Natural killer cell (primary cell): Measurements from ENCODE around the gene LSM3. TPM values are rescaled to one million over a fixed set of nuclear protein-coding genes. Genes with fewer than 3 reads are reported as not detected.

Source experiments
- ATAC-seq, 3 donors: fragments of 150-1000 bp in 2 of 3; fragments of 200-7000 bp in 1 of 3; cut with Tn5 transposase; 1 replicate in 1 of 3; 2 replicates in 2 of 3; pipeline ENCODE4 v1.10.0; 2021; ENCODE audit warnings: mild to moderate bottlenecking in 2 of 3, moderate library complexity in 2 of 3
- DNase-seq, 2 donors: peaks; one replicate each; pipeline versions ENCODE4 v3.0.0 to v3.0.0-alpha.2; 2013 to 2021; ENCODE audit warnings: mixed read lengths in 1 of 2
- H3K27ac ChIP-seq: one replicate; pipeline ENCODE4 v1.5.1; 2013; ENCODE audit warnings: mild to moderate bottlenecking, low read length
- H3K27me3 ChIP-seq: one replicate; pipeline ENCODE4 v1.6.1; 2013; ENCODE audit warnings: low read length; ENCODE audit not compliant: control insufficient read depth, insufficient read depth
- H3K36me3 ChIP-seq: one replicate; pipeline ENCODE4 v1.6.1; 2013; ENCODE audit warnings: low read length; ENCODE audit not compliant: control insufficient read depth, insufficient read depth
- H3K4me1 ChIP-seq: one replicate; pipeline ENCODE4 v1.6.1; 2013; ENCODE audit warnings: low read length; ENCODE audit not compliant: control insufficient read depth, insufficient read depth
- H3K4me3 ChIP-seq: one replicate; pipeline ENCODE4 v1.5.1; 2013; ENCODE audit warnings: low read length
- H3K9me3 ChIP-seq: one replicate; pipeline ENCODE4 v1.6.1; 2013; ENCODE audit warnings: low read length; ENCODE audit not compliant: control insufficient read depth, insufficient read depth
- H3K27ac Mint-ChIP-seq, 2 donors: one replicate each; pipeline ENCODE4 v1.8.0; 2022; ENCODE audit warnings: mild to moderate bottlenecking in 2 of 2, mixed read lengths in 2 of 2, moderate library complexity in 1 of 2
- H3K27me3 Mint-ChIP-seq, 2 donors: one replicate each; pipeline ENCODE4 v1.8.0; 2022; ENCODE audit warnings: low read depth in 2 of 2, mixed read lengths in 2 of 2
- H3K36me3 Mint-ChIP-seq: one replicate; pipeline ENCODE4 v1.8.0; 2022; ENCODE audit warnings: mixed read lengths
- H3K4me1 Mint-ChIP-seq, 2 donors: one replicate each; pipeline ENCODE4 v1.8.0; 2022; ENCODE audit warnings: mixed read lengths in 2 of 2
- H3K4me3 Mint-ChIP-seq: one replicate; pipeline ENCODE4 v1.8.0; 2022; ENCODE audit warnings: mild to moderate bottlenecking, moderate library complexity, mixed read lengths
- H3K9me3 Mint-ChIP-seq, 2 donors: one replicate each; pipeline ENCODE4 v1.8.0; 2022; ENCODE audit warnings: mixed read lengths in 2 of 2
- CTCF ChIP-seq: fragments of 200-600 bp; IDR thresholded peaks from one replicate; pipeline ENCODE4 v1.8.0; 2022; ENCODE audit warnings: antibody characterized with exemption
- WGBS: methylation state at CpG from one replicate; pipeline ENCODE4 v1.1.7; 2013; ENCODE audit warnings: missing lambda C conversion rate; ENCODE audit not compliant: insufficient coverage; 5-methylcytosine and 5-hydroxymethylcytosine counted together
- intact Hi-C: fragments of 100-400 bp; cut with micrococcal nuclease; formaldehyde crosslinking; loops from one replicate; pipeline ENCODE4 v1.14.2; 2022
- total RNA-seq, 4 donors: library from RNA; stranded (reverse); fragments of 120-200 nt in 1 of 4; gene quantifications; one replicate each; pipeline versions ENCODE4 v1.2.3 to v1.2.4, GENCODE V29; 2013 to 2022

Gene LSM3
- total RNA-seq, 3 donors from 2014 or later (not counting 1 experiment from before 2014, with no cell fraction given): 7.6 to 9.1 (median 8.9) TPM

- Histone ChIP-seq H3K27ac (no peak overlapping the region), H3K27me3 (no peaks in the 10 kb centered on the region), H3K4me1 (no peaks in the 10 kb centered on the region), H3K4me3 (no peak overlapping the region), H3K9me3 (no peaks in the 10 kb centered on the region), H3K36me3 (no peaks in the 10 kb centered on the region)
- no peak for DNase-seq
- Mint-ChIP-seq H3K4me3 (no peak overlapping the region), H3K27me3 (peaks cover 0 to 3% of the 10 kb centered on the region in 2 donors), H3K9me3 (no peaks in the 10 kb centered on the region), H3K4me1 (peaks cover 0 to 7% of the 10 kb centered on the region in 2 donors), H3K27ac (no peak overlapping the region), H3K36me3 (no peaks in the 10 kb centered on the region)
- WGBS: 70% methylated on average over 3 of the region's 4 CpGs
- no peak for TF ChIP-seq CTCF
- intact Hi-C loops: no loop called here
- no peak for ATAC-seq
These were observed 33.0 kb downstream of the LSM3 start for GRCh38 chr3:14211621-14212020.

GRCh38 chr3:14212032-14212431 lies 33.4 kb downstream of the LSM3 start:
- ATAC-seq (no peak), DNase-seq (no peak)
- no peak for TF ChIP-seq CTCF
- Histone ChIP-seq H3K4me3 (no peak overlapping the region), H3K9me3 (no peaks in the 10 kb centered on the region), H3K27me3 (no peaks in the 10 kb centered on the region), H3K27ac (no peak overlapping the region), H3K4me1 (no peaks in the 10 kb centered on the region), H3K36me3 (no peaks in the 10 kb centered on the region)
- no peaks in the 10 kb centered on the region for H3K36me3 Mint-ChIP-seq
- peaks cover 0 to 3% of the 10 kb centered on the region in 2 donors for H3K27me3 Mint-ChIP-seq
- H3K27ac Mint-ChIP-seq: no peak overlapping the region
- no peaks in the 10 kb centered on the region for H3K9me3 Mint-ChIP-seq
- WGBS: 84% methylated on average over 3 of the region's 3 CpGs
- intact Hi-C loops: no loop called here
- H3K4me3 Mint-ChIP-seq: no peak overlapping the region
- H3K4me1 Mint-ChIP-seq: peaks cover 0 to 11% of the 10 kb centered on the region in 2 donors

GRCh38 chr3:14213066-14213774 lies 34.6 kb downstream of the LSM3 start:
- no peak overlapping the region for H3K4me3 ChIP-seq
- H3K9me3 Mint-ChIP-seq: no peaks in the 10 kb centered on the region
- H3K4me3 Mint-ChIP-seq: no peak overlapping the region
- no peak overlapping the region for H3K27ac ChIP-seq
- no peak for DNase-seq
- TF ChIP-seq CTCF: no peak
- intact Hi-C loops: no loop called here
- ATAC-seq: no peak
- no peaks in the 10 kb centered on the region for H3K9me3 ChIP-seq
- H3K27ac Mint-ChIP-seq: no peak overlapping the region
- no peaks in the 10 kb centered on the region for H3K36me3 ChIP-seq
- H3K4me1 Mint-ChIP-seq: peaks cover 0 to 14% of the 10 kb centered on the region in 2 donors
- H3K4me1 ChIP-seq: no peaks in the 10 kb centered on the region
- no peaks in the 10 kb centered on the region for H3K36me3 Mint-ChIP-seq
- WGBS: 90% methylated on average over 7 of the region's 7 CpGs
- H3K27me3 ChIP-seq: no peaks in the 10 kb centered on the region
- H3K27me3 Mint-ChIP-seq: peaks cover 0 to 3% of the 10 kb centered on the region in 2 donors

GRCh38 chr3:14214764-14215163 lies 36.1 kb downstream of the LSM3 start:
- no peaks in the 10 kb centered on the region for H3K36me3 ChIP-seq
- H3K4me1 Mint-ChIP-seq: peaks cover 0 to 15% of the 10 kb centered on the region in 2 donors
- no peaks in the 10 kb centered on the region for H3K9me3 Mint-ChIP-seq
- H3K27ac ChIP-seq: no peak overlapping the region
- peaks cover 0 to 3% of the 10 kb centered on the region in 2 donors for H3K27me3 Mint-ChIP-seq
- H3K9me3 ChIP-seq: no peaks in the 10 kb centered on the region
- intact Hi-C loops: loop anchor here (5.0 kb wide), 1 partner anchor 557 kb away; no protein-coding TSS in a partner anchor
- H3K4me1 ChIP-seq: no peaks in the 10 kb centered on the region
- 83% methylated on average over 2 of the region's 4 CpGs for WGBS
- no peak for TF ChIP-seq CTCF
- no peaks in the 10 kb centered on the region for H3K36me3 Mint-ChIP-seq
- no peak overlapping the region for H3K27ac Mint-ChIP-seq
- no peak overlapping the region for H3K4me3 ChIP-seq
- DNase-seq (no peak), ATAC-seq (no peak)
- H3K4me3 Mint-ChIP-seq: no peak overlapping the region
- no peaks in the 10 kb centered on the region for H3K27me3 ChIP-seq
